ENCODE results near the gene RESP18. TPM values are rescaled to one million over a fixed set of nuclear protein-coding genes. Genes with fewer than 3 reads are reported as not detected.

RESP18 gene
- total RNA-seq, 1 donor = not detected

DNA sequence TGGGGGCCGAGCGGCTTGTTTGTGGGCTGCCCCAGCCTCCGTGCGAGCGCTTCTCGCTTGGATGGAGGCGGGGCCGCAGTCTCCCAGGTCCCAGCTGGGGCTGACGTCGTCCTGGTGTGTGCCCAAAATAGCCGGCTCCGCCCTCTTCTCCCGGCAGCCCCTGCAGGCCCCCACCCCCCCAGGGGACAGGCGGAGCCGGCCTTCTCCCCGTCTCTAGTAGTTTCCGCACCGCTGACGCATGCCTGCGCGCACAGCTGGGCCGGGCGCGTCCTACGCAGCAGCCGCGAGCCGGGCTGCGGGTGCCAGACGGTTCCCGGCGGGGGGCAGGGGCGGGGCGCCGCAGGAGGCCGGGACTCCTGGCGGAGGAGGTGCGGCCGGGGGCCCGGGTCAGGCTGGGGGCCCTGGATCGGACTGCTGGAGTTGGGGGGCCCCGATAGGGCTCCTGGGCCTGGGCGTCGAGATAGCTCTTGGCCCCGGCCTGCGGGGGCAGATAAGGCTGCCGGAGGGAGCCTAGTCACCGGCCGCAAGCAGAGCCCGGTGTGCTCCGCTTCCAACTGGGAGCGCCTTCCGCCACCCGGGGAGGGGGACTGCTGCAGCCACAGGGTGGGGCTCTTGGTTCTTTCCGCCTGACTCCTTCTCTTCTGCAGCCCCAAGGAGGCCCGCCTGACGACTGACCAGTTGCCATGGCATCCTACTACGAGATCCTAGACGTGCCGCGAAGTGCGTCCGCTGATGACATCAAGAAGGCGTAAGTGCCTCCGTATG, 53.2 kb downstream of the RESP18 start, which contains the start of gene DNAJB2:
TSS of gene DNAJB2 (plus strand) at position 216 of the 765 bp plus-strand sequence. CDS start at position 684, 468 bp downstream.
- peak; percentile 94 to 99 (median 99) for DNase-seq (ENCODE audit: low read depth in 2 of 3, low spot score in 2 of 3)

GRCh38 chr2:219278655-219279150, 53.8 kb downstream of the RESP18 start:
- peak in 1 of 3 donors; percentile 11 for DNase-seq (ENCODE audit: low read depth in 2 of 3, low spot score in 2 of 3)

DNA sequence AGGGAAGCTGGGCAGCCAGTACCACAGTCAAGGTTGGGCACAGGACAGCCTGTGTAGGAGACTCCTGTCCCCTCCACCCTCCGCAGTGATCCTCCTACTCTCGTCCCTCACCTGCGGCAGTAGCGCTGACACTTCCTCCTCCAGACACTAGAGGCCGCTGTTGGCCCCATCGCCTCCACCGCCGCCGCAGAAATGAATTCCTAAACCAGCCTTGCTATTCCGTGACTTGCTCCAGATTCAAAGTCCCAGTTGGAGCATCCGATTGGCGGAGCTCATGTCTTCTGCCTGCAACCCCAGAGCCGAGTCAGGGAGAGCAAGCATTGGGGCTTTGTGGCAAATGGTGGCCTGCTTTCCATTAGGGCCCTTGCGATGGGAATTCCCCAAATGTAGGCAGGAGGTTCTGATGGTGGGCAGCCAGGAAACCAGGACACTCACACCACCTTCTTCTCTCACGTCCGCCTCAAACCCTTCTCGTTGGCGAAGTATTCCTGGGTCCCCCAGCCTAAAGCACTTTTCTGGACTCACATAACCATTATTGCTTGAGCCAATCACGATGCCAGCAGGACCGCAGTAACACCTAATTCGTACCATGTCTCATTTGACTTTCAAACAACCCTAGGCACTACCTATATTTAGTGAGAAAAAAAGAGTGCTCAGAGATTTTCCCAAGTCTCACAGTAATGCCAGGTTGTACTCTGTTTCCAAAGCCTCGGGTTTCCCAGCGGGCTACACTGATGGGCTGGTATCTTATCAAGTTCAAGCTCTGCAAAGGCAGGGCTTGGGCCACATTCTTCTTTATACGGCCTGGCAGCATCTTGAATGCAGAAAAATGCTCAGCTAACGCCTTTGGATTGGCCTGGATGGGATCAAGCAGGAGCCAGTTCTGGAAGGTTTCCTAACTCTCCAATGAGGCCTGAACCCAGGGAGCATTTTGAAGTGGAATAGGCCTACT, 54.6 kb downstream of the RESP18 start:
- DNase-seq (ENCODE audit: low read depth in 2 of 3, low spot score in 2 of 3) = peak; percentile 55 to 69 (median 63)

Small RNA genes within 50 kb of the gene (small RNA-seq; reads per million reads assigned to genes)
- not detected for gene AC053503.3
- not detected for gene MIR153-1

Other genes starting within 250 kb of the RESP18 start
- gene NHEJ1, start 171.9 kb downstream of the RESP18 start, total RNA-seq = 27.2 TPM
- 0.27 TPM for gene SLC23A3, start 162.7 kb downstream of the RESP18 start, total RNA-seq
- gene CNPPD1, start 155.8 kb downstream of the RESP18 start, total RNA-seq = 60.1 TPM
- gene RETREG2, start 154.5 kb downstream of the RESP18 start, total RNA-seq = 108 TPM
- gene ZFAND2B, start 126.0 kb downstream of the RESP18 start, total RNA-seq = 87.8 TPM
- 11.3 TPM for gene ABCB6, start 113.8 kb downstream of the RESP18 start, total RNA-seq
- gene ATG9A, start 103.1 kb downstream of the RESP18 start, total RNA-seq = 56.8 TPM
- 38.5 TPM for gene ANKZF1, start 102.9 kb downstream of the RESP18 start, total RNA-seq
- gene GLB1L, start 87.3 kb downstream of the RESP18 start, total RNA-seq = 21.8 TPM
- gene STK16, start 87.3 kb downstream of the RESP18 start, total RNA-seq = 39.6 TPM
- not detected for gene TUBA4B, start 79.5 kb downstream of the RESP18 start, total RNA-seq
- gene TUBA4A, start 78.8 kb downstream of the RESP18 start, total RNA-seq = 22.9 TPM
- gene DNAJB2, start 53.4 kb downstream of the RESP18 start, total RNA-seq = 24.8 TPM
- gene PTPRN, start 23.3 kb downstream of the RESP18 start, total RNA-seq = under 0.01 TPM
- 118 TPM for gene DNPEP, start 55.2 kb upstream of the RESP18 start, total RNA-seq
- not detected for gene DES, start 85.6 kb upstream of the RESP18 start, total RNA-seq
- gene SPEG, start 102.1 kb upstream of the RESP18 start, total RNA-seq = 0.81 TPM
- gene GMPPA, start 166.1 kb upstream of the RESP18 start, total RNA-seq = 32.0 TPM
- 0.27 TPM for gene ASIC4, start 181.7 kb upstream of the RESP18 start, total RNA-seq
- 10.2 TPM for gene CHPF, start 211.1 kb upstream of the RESP18 start, total RNA-seq
- gene TMEM198, start 211.3 kb upstream of the RESP18 start, total RNA-seq = 0.54 TPM
- 114 TPM for gene OBSL1, start 238.8 kb upstream of the RESP18 start, total RNA-seq
- gene INHA, start 239.6 kb upstream of the RESP18 start, total RNA-seq = 0.27 TPM

Data from hematopoietic multipotent progenitor cell (in vitro differentiated cells).